ENCODE measurements around the gene PPP3R2.

DNA sequence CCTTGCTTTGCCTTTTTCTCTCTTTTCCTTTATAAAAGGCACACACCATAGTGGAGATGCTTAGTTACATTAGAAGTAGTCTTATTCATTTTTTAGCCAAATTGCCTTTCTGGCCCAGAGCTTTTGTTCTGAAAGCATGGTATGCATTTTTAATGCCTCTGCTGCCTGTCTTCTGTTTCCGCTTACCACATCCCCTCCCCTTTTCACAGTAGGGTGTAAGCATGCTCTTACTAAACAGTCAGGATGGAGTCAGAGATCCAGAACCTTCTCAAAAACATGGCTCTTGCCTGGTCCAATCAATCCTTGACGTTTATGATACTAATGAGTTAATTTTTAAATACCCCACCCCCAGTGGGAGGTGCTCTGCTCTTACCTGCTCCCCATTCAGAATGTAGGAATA, 22.5 kb downstream of the PPP3R2 start:
- TF ChIP-seq, protein P1, sequence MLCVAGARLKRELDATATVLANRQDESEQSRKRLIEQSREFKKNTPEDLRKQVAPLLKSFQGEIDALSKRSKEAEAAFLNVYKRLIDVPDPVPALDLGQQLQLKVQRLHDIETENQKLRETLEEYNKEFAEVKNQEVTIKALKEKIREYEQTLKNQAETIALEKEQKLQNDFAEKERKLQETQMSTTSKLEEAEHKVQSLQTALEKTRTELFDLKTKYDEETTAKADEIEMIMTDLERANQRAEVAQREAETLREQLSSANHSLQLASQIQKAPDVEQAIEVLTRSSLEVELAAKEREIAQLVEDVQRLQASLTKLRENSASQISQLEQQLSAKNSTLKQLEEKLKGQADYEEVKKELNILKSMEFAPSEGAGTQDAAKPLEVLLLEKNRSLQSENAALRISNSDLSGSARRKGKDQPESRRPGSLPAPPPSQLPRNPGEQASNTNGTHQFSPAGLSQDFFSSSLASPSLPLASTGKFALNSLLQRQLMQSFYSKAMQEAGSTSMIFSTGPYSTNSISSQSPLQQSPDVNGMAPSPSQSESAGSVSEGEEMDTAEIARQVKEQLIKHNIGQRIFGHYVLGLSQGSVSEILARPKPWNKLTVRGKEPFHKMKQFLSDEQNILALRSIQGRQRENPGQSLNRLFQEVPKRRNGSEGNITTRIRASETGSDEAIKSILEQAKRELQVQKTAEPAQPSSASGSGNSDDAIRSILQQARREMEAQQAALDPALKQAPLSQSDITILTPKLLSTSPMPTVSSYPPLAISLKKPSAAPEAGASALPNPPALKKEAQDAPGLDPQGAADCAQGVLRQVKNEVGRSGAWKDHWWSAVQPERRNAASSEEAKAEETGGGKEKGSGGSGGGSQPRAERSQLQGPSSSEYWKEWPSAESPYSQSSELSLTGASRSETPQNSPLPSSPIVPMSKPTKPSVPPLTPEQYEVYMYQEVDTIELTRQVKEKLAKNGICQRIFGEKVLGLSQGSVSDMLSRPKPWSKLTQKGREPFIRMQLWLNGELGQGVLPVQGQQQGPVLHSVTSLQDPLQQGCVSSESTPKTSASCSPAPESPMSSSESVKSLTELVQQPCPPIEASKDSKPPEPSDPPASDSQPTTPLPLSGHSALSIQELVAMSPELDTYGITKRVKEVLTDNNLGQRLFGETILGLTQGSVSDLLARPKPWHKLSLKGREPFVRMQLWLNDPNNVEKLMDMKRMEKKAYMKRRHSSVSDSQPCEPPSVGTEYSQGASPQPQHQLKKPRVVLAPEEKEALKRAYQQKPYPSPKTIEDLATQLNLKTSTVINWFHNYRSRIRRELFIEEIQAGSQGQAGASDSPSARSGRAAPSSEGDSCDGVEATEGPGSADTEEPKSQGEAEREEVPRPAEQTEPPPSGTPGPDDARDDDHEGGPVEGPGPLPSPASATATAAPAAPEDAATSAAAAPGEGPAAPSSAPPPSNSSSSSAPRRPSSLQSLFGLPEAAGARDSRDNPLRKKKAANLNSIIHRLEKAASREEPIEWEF (IDR thresholded peaks at IDR 0.05; ENCODE audit: insufficient replicate concordance, low read depth, low read length) = no peak
- no peak for TF ChIP-seq CTCF (IDR thresholded peaks at IDR 0.05 in 2 of 3, conservative IDR thresholded peaks at IDR 0.05 in 1 of 3; ENCODE audit: control insufficient read depth in 2 of 3, extremely low read depth in 1 of 3, insufficient read depth in 1 of 3, low read depth in 3 of 3, low read length in 3 of 3)
- no peak for TF ChIP-seq EGR1 (IDR thresholded peaks at IDR 0.05; ENCODE audit: borderline replicate concordance in 1 of 2, low read depth in 2 of 2, low read length in 2 of 2)
- no peak for TF ChIP-seq CHD1 (IDR thresholded peaks at IDR 0.05; ENCODE audit: low read depth, low read length)
- TF ChIP-seq, protein P2, sequence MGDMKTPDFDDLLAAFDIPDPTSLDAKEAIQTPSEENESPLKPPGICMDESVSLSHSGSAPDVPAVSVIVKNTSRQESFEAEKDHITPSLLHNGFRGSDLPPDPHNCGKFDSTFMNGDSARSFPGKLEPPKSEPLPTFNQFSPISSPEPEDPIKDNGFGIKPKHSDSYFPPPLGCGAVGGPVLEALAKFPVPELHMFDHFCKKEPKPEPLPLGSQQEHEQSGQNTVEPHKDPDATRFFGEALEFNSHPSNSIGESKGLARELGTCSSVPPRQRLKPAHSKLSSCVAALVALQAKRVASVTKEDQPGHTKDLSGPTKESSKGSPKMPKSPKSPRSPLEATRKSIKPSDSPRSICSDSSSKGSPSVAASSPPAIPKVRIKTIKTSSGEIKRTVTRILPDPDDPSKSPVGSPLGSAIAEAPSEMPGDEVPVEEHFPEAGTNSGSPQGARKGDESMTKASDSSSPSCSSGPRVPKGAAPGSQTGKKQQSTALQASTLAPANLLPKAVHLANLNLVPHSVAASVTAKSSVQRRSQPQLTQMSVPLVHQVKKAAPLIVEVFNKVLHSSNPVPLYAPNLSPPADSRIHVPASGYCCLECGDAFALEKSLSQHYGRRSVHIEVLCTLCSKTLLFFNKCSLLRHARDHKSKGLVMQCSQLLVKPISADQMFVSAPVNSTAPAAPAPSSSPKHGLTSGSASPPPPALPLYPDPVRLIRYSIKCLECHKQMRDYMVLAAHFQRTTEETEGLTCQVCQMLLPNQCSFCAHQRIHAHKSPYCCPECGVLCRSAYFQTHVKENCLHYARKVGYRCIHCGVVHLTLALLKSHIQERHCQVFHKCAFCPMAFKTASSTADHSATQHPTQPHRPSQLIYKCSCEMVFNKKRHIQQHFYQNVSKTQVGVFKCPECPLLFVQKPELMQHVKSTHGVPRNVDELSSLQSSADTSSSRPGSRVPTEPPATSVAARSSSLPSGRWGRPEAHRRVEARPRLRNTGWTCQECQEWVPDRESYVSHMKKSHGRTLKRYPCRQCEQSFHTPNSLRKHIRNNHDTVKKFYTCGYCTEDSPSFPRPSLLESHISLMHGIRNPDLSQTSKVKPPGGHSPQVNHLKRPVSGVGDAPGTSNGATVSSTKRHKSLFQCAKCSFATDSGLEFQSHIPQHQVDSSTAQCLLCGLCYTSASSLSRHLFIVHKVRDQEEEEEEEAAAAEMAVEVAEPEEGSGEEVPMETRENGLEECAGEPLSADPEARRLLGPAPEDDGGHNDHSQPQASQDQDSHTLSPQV (IDR thresholded peaks at IDR 0.05) = no peak
- no peak for TF ChIP-seq ESRRA (IDR thresholded peaks at IDR 0.05; ENCODE audit: low read length)
